Testis (tissue), 3 donors: Measurements from ENCODE around the gene MAPK10. TPM values are rescaled to one million over a fixed set of nuclear protein-coding genes. Genes with fewer than 3 reads are reported as not detected.

Experiments used
- DNase-seq: peaks from one replicate; pipeline ENCODE4 v3.0.0-alpha.2; 2019
- H3K27ac ChIP-seq, 2 donors: fragments of 200-600 bp; sonication (generic); one replicate each; pipeline ENCODE4 v1.5.1; 2019
- H3K27me3 ChIP-seq: fragments of 200-600 bp; sonication (generic); one replicate; pipeline ENCODE4 v1.5.1; 2019
- H3K36me3 ChIP-seq: fragments of 200-600 bp; sonication (generic); one replicate; pipeline ENCODE4 v1.5.1; 2017; ENCODE audit warnings: low read depth; ENCODE audit errors: missing control alignments
- H3K4me1 ChIP-seq: fragments of 200-600 bp; sonication (generic); one replicate; pipeline ENCODE4 v1.5.1; 2019
- H3K4me3 ChIP-seq, 2 donors: fragments of 200-600 bp; sonication (generic); one replicate each; pipeline ENCODE4 v1.5.1; 2017 to 2019
- H3K9me3 ChIP-seq: fragments of 200-600 bp; sonication (generic); one replicate; pipeline ENCODE4 v1.5.1; 2017
- POLR2A ChIP-seq: fragments of 450-650 bp; IDR thresholded peaks from one replicate; pipeline ENCODE4 v1.6.1; 2017; ENCODE audit warnings: antibody characterized with exemption, mild to moderate bottlenecking, moderate library complexity
- WGBS, 2 donors: methylation state at CpG; one replicate each; pipeline ENCODE4 v1.1.5; 2018; 5-methylcytosine and 5-hydroxymethylcytosine counted together
- intact Hi-C: fragments of 100-400 bp; cut with DNase I; formaldehyde crosslinking; loops from one replicate; pipeline ENCODE4 v1.15.1; 2023; ENCODE audit warnings: low total_unique reads
- polyA plus RNA-seq: library from polyadenylated mRNA; stranded (reverse); fragments of 350-450 nt; fragmentation: Illumina TruSeq; extraction: RNeasy Lipid Tissue Mini Kit (QIAGEN cat#74804); gene quantifications from one replicate; pipeline ENCODE4 v1.2.3, GENCODE V29; 2014; ENCODE audit warnings: low read depth, low replicate concordance; ENCODE audit not compliant: insufficient read depth
- total RNA-seq, 2 donors: library from RNA; depleted of rRNA; stranded (reverse); fragments of >200 nt; gene quantifications; one replicate each; pipeline ENCODE4 v1.2.3, GENCODE V29; 2016
- TF ChIP-seq, protein P1 (sequence below), 3 experiments: fragments of 450-650 bp in 2 of 3; fragments of 200-600 bp in 1 of 3; sonication (generic) in 1 of 3; IDR thresholded peaks; one replicate each; pipeline ENCODE4 v1.5.1; 2016 to 2019; ENCODE audit warnings: antibody characterized with exemption in 3 of 3, mild to moderate bottlenecking in 2 of 3, moderate library complexity in 1 of 3

The MAPK10 gene
- total and polyA plus RNA-seq, 3 donors from 2014 or later: 56.1 to 64.6 (median 61.1) TPM

DNA sequence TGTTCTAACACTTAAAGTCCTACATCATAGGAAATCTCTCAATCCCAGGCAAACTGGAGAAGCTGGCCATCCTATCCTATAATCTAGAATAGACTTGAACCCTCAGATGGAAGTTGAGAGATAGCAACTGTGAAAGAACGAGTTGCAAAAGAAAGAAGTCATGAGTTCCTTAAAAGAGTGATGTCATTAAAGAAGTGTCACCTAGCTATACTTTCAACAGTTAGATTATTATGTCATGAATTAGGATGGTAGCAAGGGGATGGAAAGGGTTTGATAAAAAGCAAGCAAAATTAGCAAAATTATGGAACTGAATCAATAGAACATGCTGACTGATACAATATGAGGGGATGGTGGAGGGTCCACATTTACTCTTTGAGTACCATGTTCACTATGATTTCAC, 7.1 kb upstream of the MAPK10 start:
- Histone ChIP-seq H3K36me3 (no peaks in the 10 kb centered on the region), H3K4me1 (peaks cover 2% of the 10 kb centered on the region), H3K4me3 (no peak overlapping the region), H3K9me3 (no peaks in the 10 kb centered on the region), H3K27ac (no peak overlapping the region), H3K27me3 (no peaks in the 10 kb centered on the region)
- intact Hi-C loops: no loop called here
- no peak for TF ChIP-seq POLR2A
- TF ChIP-seq, protein P1, sequence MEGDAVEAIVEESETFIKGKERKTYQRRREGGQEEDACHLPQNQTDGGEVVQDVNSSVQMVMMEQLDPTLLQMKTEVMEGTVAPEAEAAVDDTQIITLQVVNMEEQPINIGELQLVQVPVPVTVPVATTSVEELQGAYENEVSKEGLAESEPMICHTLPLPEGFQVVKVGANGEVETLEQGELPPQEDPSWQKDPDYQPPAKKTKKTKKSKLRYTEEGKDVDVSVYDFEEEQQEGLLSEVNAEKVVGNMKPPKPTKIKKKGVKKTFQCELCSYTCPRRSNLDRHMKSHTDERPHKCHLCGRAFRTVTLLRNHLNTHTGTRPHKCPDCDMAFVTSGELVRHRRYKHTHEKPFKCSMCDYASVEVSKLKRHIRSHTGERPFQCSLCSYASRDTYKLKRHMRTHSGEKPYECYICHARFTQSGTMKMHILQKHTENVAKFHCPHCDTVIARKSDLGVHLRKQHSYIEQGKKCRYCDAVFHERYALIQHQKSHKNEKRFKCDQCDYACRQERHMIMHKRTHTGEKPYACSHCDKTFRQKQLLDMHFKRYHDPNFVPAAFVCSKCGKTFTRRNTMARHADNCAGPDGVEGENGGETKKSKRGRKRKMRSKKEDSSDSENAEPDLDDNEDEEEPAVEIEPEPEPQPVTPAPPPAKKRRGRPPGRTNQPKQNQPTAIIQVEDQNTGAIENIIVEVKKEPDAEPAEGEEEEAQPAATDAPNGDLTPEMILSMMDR (IDR thresholded peaks at IDR 0.05): no peak
- WGBS, 2 donors: 74 to 86% methylated on average over 1 of the region's 1 CpG
- no peak for DNase-seq

DNA sequence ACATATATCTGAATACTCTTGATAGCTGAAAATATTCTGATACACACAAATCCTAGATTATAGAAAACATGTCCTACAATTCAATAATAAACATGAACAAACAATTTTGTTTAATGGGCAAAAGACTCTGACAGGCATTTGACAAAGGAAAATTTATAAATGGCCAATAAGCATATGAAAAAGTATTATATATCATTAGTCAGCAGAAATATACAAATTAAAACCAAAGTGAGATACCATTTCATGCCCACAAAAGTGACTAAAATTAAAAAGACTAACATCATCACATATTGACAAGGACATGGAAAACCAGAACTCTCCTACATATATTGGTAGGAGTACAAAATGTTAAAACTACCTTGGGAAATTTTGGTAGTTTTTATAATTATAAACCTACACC, 2.7 kb upstream of the MAPK10 start:
- no peak overlapping the region for H3K4me3 ChIP-seq
- DNase-seq: no peak
- no peak for TF ChIP-seq POLR2A
- TF ChIP-seq, protein P1 (IDR thresholded peaks at IDR 0.05): no peak
- H3K27me3 ChIP-seq: no peaks in the 10 kb centered on the region
- H3K27ac ChIP-seq: no peak overlapping the region
- no peaks in the 10 kb centered on the region for H3K36me3 ChIP-seq
- H3K9me3 ChIP-seq: no peaks in the 10 kb centered on the region
- peaks cover 13% of the 10 kb centered on the region for H3K4me1 ChIP-seq
- intact Hi-C loops: no loop called here

- H3K4me3 ChIP-seq: no peak overlapping the region
- no peaks in the 10 kb centered on the region for H3K27me3 ChIP-seq
- H3K27ac ChIP-seq: no peak overlapping the region
- H3K9me3 ChIP-seq: no peaks in the 10 kb centered on the region
- peaks cover 13% of the 10 kb centered on the region for H3K4me1 ChIP-seq
- intact Hi-C loops: no loop called here
- WGBS, 2 donors: 55 to 70% methylated on average over 3 of the region's 3 CpGs
- no peak for TF ChIP-seq POLR2A
- TF ChIP-seq, protein P1 (IDR thresholded peaks at IDR 0.05): no peak
- no peaks in the 10 kb centered on the region for H3K36me3 ChIP-seq
- no peak for DNase-seq
Observed at GRCh38 chr4:86358257-86358656, 1.6 kb downstream of the MAPK10 start.

DNA sequence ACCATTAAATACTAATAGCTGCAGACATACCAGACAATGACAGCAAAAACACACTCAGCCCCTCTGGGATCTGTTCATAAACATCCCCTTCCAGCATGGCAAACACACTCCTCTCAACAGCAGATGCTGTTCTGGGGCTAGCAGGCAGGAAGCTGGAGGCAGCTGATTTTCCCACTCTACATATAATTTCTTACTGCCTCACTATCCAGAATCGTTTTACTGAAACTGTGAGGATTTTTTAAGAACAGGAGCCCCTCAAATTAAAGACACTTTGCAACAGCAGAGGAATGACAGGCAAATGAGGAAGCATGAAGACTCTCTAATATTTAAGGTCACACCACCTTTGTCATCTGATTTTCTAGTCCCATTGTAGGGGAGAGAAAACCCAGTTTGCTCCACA, 2.2 kb downstream of the MAPK10 start:
- Histone ChIP-seq H3K4me1 (peaks cover 13% of the 10 kb centered on the region), H3K27me3 (no peaks in the 10 kb centered on the region), H3K9me3 (no peaks in the 10 kb centered on the region), H3K36me3 (no peaks in the 10 kb centered on the region), H3K4me3 (no peak overlapping the region), H3K27ac (no peak overlapping the region)
- TF ChIP-seq POLR2A: no peak
- TF ChIP-seq, protein P1 (IDR thresholded peaks at IDR 0.05): no peak
- intact Hi-C loops: no loop called here
- DNase-seq: no peak
- 32 to 47% methylated on average over 1 of the region's 1 CpG for WGBS, 2 donors

GRCh38 chr4:86356425-86357210, 3.2 kb downstream of the MAPK10 start:
- DNase-seq: no peak
- 85 to 88% methylated on average over 4 of the region's 4 CpGs for WGBS, 2 donors
- H3K27me3 ChIP-seq: no peaks in the 10 kb centered on the region
- H3K9me3 ChIP-seq: no peaks in the 10 kb centered on the region
- no peaks in the 10 kb centered on the region for H3K36me3 ChIP-seq
- peaks cover 13% of the 10 kb centered on the region for H3K4me1 ChIP-seq
- intact Hi-C loops: no loop called here
- no peak overlapping the region for H3K4me3 ChIP-seq
- no peak overlapping the region for H3K27ac ChIP-seq
- TF ChIP-seq, protein P1 (IDR thresholded peaks at IDR 0.05): no peak
- TF ChIP-seq POLR2A: no peak
